Loucy (cell line): ENCODE results near the gene CHPF.

ENCODE experiments used
- CTCF ChIP-seq: fragments of 200-600 bp; sonication (generic); conservative IDR thresholded peaks from 2 replicates; pipeline ENCODE4 v1.5.1; 2014; ENCODE audit warnings: mild to moderate bottlenecking, antibody characterized with exemption, low read length
- EZH2phosphoT487 ChIP-seq: fragments of 200-600 bp; IDR thresholded peaks from 2 replicates; pipeline ENCODE4 v1.6.1; 2018; ENCODE audit warnings: antibody characterized with exemption, mild to moderate bottlenecking, moderate library complexity, borderline replicate concordance

DNA sequence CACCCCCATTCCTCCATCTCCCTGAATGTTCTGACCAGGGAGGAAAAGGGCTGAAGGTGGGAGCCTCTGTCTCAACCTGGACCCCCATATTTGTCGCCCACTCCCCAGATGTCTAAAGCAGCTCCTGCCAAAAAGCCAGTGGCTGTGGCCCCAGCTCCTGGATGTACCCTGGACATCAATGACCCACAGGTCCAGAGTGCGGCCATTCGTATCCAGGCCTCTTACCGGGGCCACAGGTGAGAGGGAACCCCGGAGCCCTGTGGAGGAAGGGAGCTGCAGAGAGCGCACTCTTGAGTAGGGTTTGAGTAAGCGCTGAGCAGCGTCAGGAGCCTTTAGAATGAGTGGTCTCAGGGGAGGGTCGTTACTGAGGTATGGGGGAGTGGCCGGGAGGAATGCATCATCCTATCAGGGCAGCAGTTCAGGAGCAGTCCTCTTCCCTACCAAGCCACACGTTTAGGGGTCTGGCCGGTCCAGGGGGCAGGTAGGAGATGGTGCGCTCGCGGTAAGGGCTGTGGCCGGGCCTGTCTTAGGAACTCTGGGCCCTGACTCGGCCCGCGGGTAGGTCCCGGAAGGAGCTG, 47.3 kb downstream of the CHPF start:
- no peak for TF ChIP-seq CTCF
- TF ChIP-seq EZH2phosphoT487: no peak
